ENCODE results near the gene PDXP.
"Not testable (repeated sequence)": the region's sequence is repeated elsewhere in the genome, so short reads cannot be mapped to it uniquely, and the experiment has no call there.

Gene PDXP

GRCh38 chr22:37658133-37659065 lies at the start of gene PDXP:
Gene PDXP (plus strand): TSS chr22:37658723. CDS start chr22:37658783, 60 bp downstream.
- no peak for TF ChIP-seq CTCF (IDR thresholded peaks at IDR 0.05; ENCODE audit: extremely low read depth, insufficient read depth, missing control alignments)
- DNase-seq (ENCODE audit: low spot score) = peak; percentile 99
- in situ Hi-C loops (cut with MboI; ENCODE audit: low pct_unique_long_range_greater_than_20kb, low sequenced_read_pairs, unreplicated experiment) = no loop called here

GRCh38 chr22:37609240-37610152 lies 49.0 kb upstream of the PDXP start:
- peak; percentile 75 for DNase-seq (ENCODE audit: low spot score)
- in situ Hi-C loops (cut with MboI; ENCODE audit: low pct_unique_long_range_greater_than_20kb, low sequenced_read_pairs, unreplicated experiment) = no loop called here

GRCh38 chr22:37610153-37610475 lies 48.4 kb upstream of the PDXP start:
- DNase-seq (ENCODE audit: low spot score); in situ Hi-C loops (cut with MboI; ENCODE audit: low pct_unique_long_range_greater_than_20kb, low sequenced_read_pairs, unreplicated experiment): not testable (repeated sequence)

More at GRCh38 chr22:37609240-37610152, 49.0 kb upstream of the PDXP start:
- no peak for TF ChIP-seq CTCF (IDR thresholded peaks at IDR 0.05; ENCODE audit: extremely low read depth, insufficient read depth, missing control alignments)

GRCh38 chr22:37610480-37611129 lies 47.9 kb upstream of the PDXP start:
- DNase-seq (ENCODE audit: low spot score) = no peak
- TF ChIP-seq CTCF (IDR thresholded peaks at IDR 0.05; ENCODE audit: extremely low read depth, insufficient read depth, missing control alignments) = no peak
- in situ Hi-C loops (cut with MboI; ENCODE audit: low pct_unique_long_range_greater_than_20kb, low sequenced_read_pairs, unreplicated experiment) = no loop called here

- no peak for TF ChIP-seq CTCF (IDR thresholded peaks at IDR 0.05; ENCODE audit: extremely low read depth, insufficient read depth, missing control alignments)
- in situ Hi-C loops (cut with MboI; ENCODE audit: low pct_unique_long_range_greater_than_20kb, low sequenced_read_pairs, unreplicated experiment) = no loop called here
- DNase-seq (ENCODE audit: low spot score) = no peak
These were observed 47.3 kb upstream of the PDXP start for GRCh38 chr22:37611207-37611606.

GRCh38 chr22:37616201-37617083 lies 42.1 kb upstream of the PDXP start:
- DNase-seq (ENCODE audit: low spot score) = no peak
- TF ChIP-seq CTCF (IDR thresholded peaks at IDR 0.05; ENCODE audit: extremely low read depth, insufficient read depth, missing control alignments) = no peak
- in situ Hi-C loops (cut with MboI; ENCODE audit: low pct_unique_long_range_greater_than_20kb, low sequenced_read_pairs, unreplicated experiment) = no loop called here
